Measurements from ENCODE around the gene PHF21B. TPM values are rescaled to one million over a fixed set of nuclear protein-coding genes. Genes with fewer than 3 reads are reported as not detected.

Gene PHF21B
- total and polyA plus RNA-seq, 2 of the 8 experiments (the other 6 are each of a cell fraction or from before 2014, with no cell fraction given): 19.3 to 68.1 TPM

DNA sequence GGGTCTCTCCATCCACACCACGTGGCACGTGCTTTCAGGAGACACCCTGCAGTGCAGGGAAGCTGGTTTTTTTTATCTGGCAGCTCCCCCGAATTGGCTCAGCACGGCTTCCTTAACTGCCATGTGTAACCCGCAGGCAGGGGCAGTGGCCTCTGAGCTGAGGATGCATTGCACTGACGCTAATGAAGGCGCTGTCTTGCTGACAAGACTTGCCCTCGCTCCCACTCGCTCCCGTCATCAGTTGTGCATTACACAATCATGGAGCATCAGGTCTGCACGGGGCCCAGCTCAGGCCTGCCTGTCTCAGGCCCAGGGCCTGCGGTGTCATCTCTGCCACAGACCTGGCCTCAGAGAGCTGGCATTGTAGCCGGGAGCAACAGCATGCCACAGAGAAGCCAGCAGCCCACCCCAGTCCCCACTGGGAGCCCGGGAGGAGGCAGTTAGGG, 161.5 kb downstream of the PHF21B start:
- ChIA-PET POLR2A (ENCODE audit: partially characterized antibody) (interaction anchor here (0.8 kb wide), 1 partner anchor 9 kb away, joined by 3 read pairs; no protein-coding TSS in a partner anchor), CTCF (ENCODE audit: partially characterized antibody) (interaction anchor here (1.3 to 2.6 kb wide), 4 partner anchors 10 to 31 kb away, joined by 3 to 12 read pairs (median 3); no protein-coding TSS in a partner anchor)
- DNase-seq (ENCODE audit: low read depth in 1 of 2, low spot score in 2 of 2) (no peak), FAIRE-seq (no peak)
- Histone ChIP-seq H2AFZ (ENCODE audit: low read length) (no peak overlapping the region), H2BK120ac (replicated peaks; ENCODE audit: low read depth, low read length) (no peak overlapping the region), H2AK5ac (ENCODE audit: low read depth, low read length) (no peak overlapping the region), H3K9ac (replicated peaks in 1 of 4; ENCODE audit: extremely low read depth in 1 of 4, low read depth in 3 of 4, low read length in 3 of 4) (no peak overlapping the region), H3K4me1 (replicated peaks in 1 of 4; ENCODE audit: control insufficient read depth in 3 of 4, insufficient read depth in 4 of 4, low read length in 3 of 4) (no peaks in the 10 kb centered on the region), H3K23ac (ENCODE audit: insufficient read length) (no peak overlapping the region), H4K20me1 (replicated peaks in 1 of 2; ENCODE audit: control insufficient read depth in 1 of 2, insufficient read depth in 2 of 2, low read length in 2 of 2) (no peaks in the 10 kb centered on the region), H3K14ac (ENCODE audit: insufficient read length) (no peak overlapping the region), H3K18ac (ENCODE audit: extremely low read depth, low read length) (no peak overlapping the region), H2BK5ac (ENCODE audit: low read depth, low read length) (no peak overlapping the region), H3K4me3 (ENCODE audit: extremely low read depth in 1 of 4, insufficient read depth in 2 of 4, low read depth in 3 of 4, low read length in 4 of 4) (no peak overlapping the region), H3K36me3 (ENCODE audit: control insufficient read depth in 2 of 4, insufficient read depth in 4 of 4, low read length in 3 of 4) (peaks cover 0 to 6% (median 1%) of the 10 kb centered on the region in 4 experiments; a peak in 3 of 8 replicates), H3K4ac (replicated peaks; ENCODE audit: insufficient read length, low read depth, low read length) (no peak overlapping the region), H4K8ac (ENCODE audit: extremely low read depth, insufficient read depth, low read length) (no peak overlapping the region), H2BK12ac (ENCODE audit: low read depth, low read length) (no peak overlapping the region), H3K27me3 (replicated peaks in 1 of 4; ENCODE audit: control insufficient read depth in 3 of 4, extremely low read depth in 1 of 4, insufficient read depth in 3 of 4, low read length in 3 of 4) (no peaks in the 10 kb centered on the region), H4K5ac (ENCODE audit: insufficient read length, low read depth, low read length) (no peak overlapping the region), H3K4me2 (ENCODE audit: insufficient read depth in 1 of 2, low read depth in 2 of 2, low read length in 2 of 2) (no peak overlapping the region), H3K27ac (ENCODE audit: low read depth, low read length) (no peak overlapping the region), H2BK20ac (ENCODE audit: low read length) (no peak overlapping the region), H3K23me2 (ENCODE audit: low read depth, low read length) (no peaks in the 10 kb centered on the region; the same call in 1 of the 2 replicates), H3K56ac (replicated peaks; ENCODE audit: insufficient read length, low read depth, low read length) (no peak overlapping the region), H4K91ac (replicated peaks; ENCODE audit: insufficient read length, low read length) (no peak overlapping the region), H3K79me2 (ENCODE audit: control insufficient read depth in 1 of 2, insufficient read depth in 2 of 2, low read length in 2 of 2) (no peaks in the 10 kb centered on the region), H2BK15ac (ENCODE audit: low read length) (no peak overlapping the region), H3K79me1 (ENCODE audit: low read depth, low read length) (no peaks in the 10 kb centered on the region), H3K9me3 (ENCODE audit: insufficient read depth in 2 of 2, low read depth in 1 of 2, low read length in 1 of 2) (no peaks in the 10 kb centered on the region)
- TF ChIP-seq SAP30 (IDR thresholded peaks at IDR 0.05; ENCODE audit: insufficient read depth, insufficient replicate concordance, low read length) (no peak), SP4 (IDR thresholded peaks at IDR 0.05; ENCODE audit: low read length) (no peak), CREB1 (IDR thresholded peaks at IDR 0.05) (no peak), GABPA (IDR thresholded peaks at IDR 0.05; ENCODE audit: borderline replicate concordance, insufficient read depth, low read length) (no peak), POU5F1 (IDR thresholded peaks at IDR 0.05; ENCODE audit: low read depth, low read length) (no peak), BCL11A (IDR thresholded peaks at IDR 0.05; ENCODE audit: low read depth in 2 of 2, low read length in 2 of 2) (no peak), BRCA1 (IDR thresholded peaks at IDR 0.05; ENCODE audit: low read depth, low read length) (no peak), RXRA (IDR thresholded peaks at IDR 0.05; ENCODE audit: insufficient read depth, low read depth, low read length) (no peak)
- WGBS, 2 experiments (ENCODE audit: extremely low coverage in 1 of 2, insufficient coverage in 1 of 2, insufficient read length in 1 of 2, insufficient replicate concordance in 2 of 2, low coverage in 1 of 2, low lambda C conversion rate in 2 of 2, missing lambda C conversion rate in 1 of 2): 94% methylated on average over 12 of the region's 14 CpGs; no CpG with 5 or more reads in 1 of the 2 experiments

Measured in H1 (cell line).